HG03064 (cell line): ENCODE data around the gene MREG.
"Not testable (repeated sequence)": the region's sequence is repeated elsewhere in the genome, so short reads cannot be mapped to it uniquely, and the experiment has no call there.

Source experiments
- ATAC-seq: cut with Tn5 transposase; IDR thresholded peaks from one replicate; pipeline ENCODE4 v1.9.1; 2021; ENCODE audit warnings: low read depth; ENCODE audit not compliant: unreplicated experiment

Gene MREG

GRCh38 chr2:215966274-215966673 is 47.1 kb downstream of the MREG start:
- no peak for ATAC-seq

GRCh38 chr2:215965532-215966165 is 47.7 kb downstream of the MREG start:
- no peak for ATAC-seq

- ATAC-seq, result no peak
These were observed 51.4 kb downstream of the MREG start for GRCh38 chr2:215961981-215962380.

GRCh38 chr2:215958257-215958656 is 55.1 kb downstream of the MREG start:
- no peak for ATAC-seq

GRCh38 chr2:215957354-215958122 is 55.8 kb downstream of the MREG start:
- ATAC-seq, result not testable (repeated sequence)

- no peak for ATAC-seq
These were observed 60.3 kb downstream of the MREG start for GRCh38 chr2:215952860-215953637.

- no peak for ATAC-seq
These were observed 61.8 kb downstream of the MREG start for GRCh38 chr2:215951558-215951957.

GRCh38 chr2:215949991-215950404 is 63.4 kb downstream of the MREG start:
- peak; percentile 82 for ATAC-seq

GRCh38 chr2:215948051-215948450 is 65.3 kb downstream of the MREG start:
- ATAC-seq, result no peak

GRCh38 chr2:215946586-215946985 is 66.8 kb downstream of the MREG start:
- no peak for ATAC-seq

GRCh38 chr2:215942194-215942593 is 71.2 kb downstream of the MREG start:
- ATAC-seq, result no peak

- no peak for ATAC-seq
These were observed 71.6 kb downstream of the MREG start for GRCh38 chr2:215941726-215942125.

GRCh38 chr2:215940645-215941184 is 72.6 kb downstream of the MREG start:
- ATAC-seq, result no peak

- ATAC-seq, result no peak
These were observed 76.2 kb downstream of the MREG start for GRCh38 chr2:215937190-215937589.

GRCh38 chr2:215933151-215933550 is 80.2 kb downstream of the MREG start:
- no peak for ATAC-seq

GRCh38 chr2:215931256-215931903 is 82.0 kb downstream of the MREG start:
- ATAC-seq, result peak; percentile 76

- no peak for ATAC-seq
These were observed 82.7 kb downstream of the MREG start for GRCh38 chr2:215930505-215931253.

- no peak for ATAC-seq
These were observed 83.6 kb downstream of the MREG start for GRCh38 chr2:215929602-215930335.

- ATAC-seq, result no peak
These were observed 85.3 kb downstream of the MREG start for GRCh38 chr2:215928086-215928485.
